ENCODE results near the gene CYBA. TPM values are rescaled to one million over a fixed set of nuclear protein-coding genes. Genes with fewer than 3 reads are reported as not detected.

The CYBA gene
- total and polyA plus RNA-seq, 2 of the 13 experiments (the other 11 are each of a cell fraction or from before 2014, with no cell fraction given) = 196 to 250 TPM

- TF ChIP-seq ZNF691 (CRISPR knock-in tag; IDR thresholded peaks at IDR 0.05; ENCODE audit: borderline replicate concordance, low read depth) (peak; percentile 82; the same call in 1 of the 2 replicates), ZNF816 (CRISPR knock-in tag; IDR thresholded peaks at IDR 0.05; ENCODE audit: borderline replicate concordance) (peak; percentile 4; the same call in 1 of the 2 replicates), ZNF296 (CRISPR knock-in tag; conservative IDR thresholded peaks at IDR 0.05) (no peak), ZNF253 (CRISPR knock-in tag; IDR thresholded peaks at IDR 0.05; ENCODE audit: borderline replicate concordance) (peak; percentile 71), NFE2 (CRISPR knock-in tag; IDR thresholded peaks at IDR 0.05) (no peak), ZNF34 (CRISPR knock-in tag; IDR thresholded peaks at IDR 0.05; ENCODE audit: borderline replicate concordance) (peak; percentile 91; the same call in 1 of the 2 replicates), KLF16 (CRISPR knock-in tag; IDR thresholded peaks at IDR 0.05) (peak in 1 of 2 experiments; percentile 68; a peak in 2 of 4 replicates), PCBP2 (optimal IDR thresholded peaks at IDR 0.05; ENCODE audit: low read depth, low read length, poor library complexity, severe bottlenecking) (no peak), ZNF260 (CRISPR knock-in tag; IDR thresholded peaks at IDR 0.05; ENCODE audit: borderline replicate concordance, low read depth) (no peak), NR2F6 (IDR thresholded peaks at IDR 0.05) (no peak), NR2F6 (CRISPR knock-in tag; IDR thresholded peaks at IDR 0.05) (0 out of 2 replicates have a peak, but pooled peaks have one; percentile 7), ZNF543 (CRISPR knock-in tag; IDR thresholded peaks at IDR 0.05) (peak; percentile 82), ZNF382 (CRISPR knock-in tag; IDR thresholded peaks at IDR 0.05; ENCODE audit: borderline replicate concordance) (no peak), IRF2 (CRISPR knock-in tag; IDR thresholded peaks at IDR 0.05) (peak; percentile 13), ZBTB7A (CRISPR knock-in tag; IDR thresholded peaks at IDR 0.05) (peak; percentile 54; the same call in 1 of the 2 replicates), SOX6 (IDR thresholded peaks at IDR 0.05) (no peak), SOX6 (CRISPR knock-in tag; IDR thresholded peaks at IDR 0.05) (peak; percentile 66; the same call in 1 of the 2 replicates), E2F2 (CRISPR knock-in tag; IDR thresholded peaks at IDR 0.05; ENCODE audit: borderline replicate concordance) (0 out of 2 replicates have a peak, but pooled peaks have one; percentile 30), ZNF496 (CRISPR knock-in tag; IDR thresholded peaks at IDR 0.05; ENCODE audit: insufficient replicate concordance) (no peak), ZNF138 (CRISPR knock-in tag; IDR thresholded peaks at IDR 0.05; ENCODE audit: low read depth) (peak; percentile 45; the same call in 1 of the 2 replicates), FOSL2 (CRISPR knock-in tag; IDR thresholded peaks at IDR 0.05) (no peak), MEIS1 (CRISPR knock-in tag; IDR thresholded peaks at IDR 0.05; ENCODE audit: borderline replicate concordance) (no peak), ZSCAN9 (CRISPR knock-in tag; IDR thresholded peaks at IDR 0.05; ENCODE audit: borderline replicate concordance) (0 out of 2 replicates have a peak, but pooled peaks have one; percentile 58), E2F5 (CRISPR knock-in tag; conservative IDR thresholded peaks at IDR 0.05) (peak; percentile 46; the same call in 1 of the 2 replicates), MED13 (CRISPR knock-in tag; IDR thresholded peaks at IDR 0.05) (no peak), HMG20A (CRISPR knock-in tag; IDR thresholded peaks at IDR 0.05; ENCODE audit: borderline replicate concordance) (no peak), ZNF232 (CRISPR knock-in tag; IDR thresholded peaks at IDR 0.05; ENCODE audit: borderline replicate concordance) (peak; percentile 24; the same call in 1 of the 2 replicates), POLR2A (IDR thresholded peaks at IDR 0.05; ENCODE audit: insufficient read depth in 1 of 2, low read depth in 2 of 2, low read length in 2 of 2) (peak in 1 of 2 experiments; percentile 15; a peak in 2 of 4 replicates), ZNF333 (CRISPR knock-in tag; IDR thresholded peaks at IDR 0.05; ENCODE audit: borderline replicate concordance) (no peak)
Observed at GRCh38 chr16:88686439-88687253, 35.8 kb upstream of the CYBA start, which contains the start of gene SNAI3 (continued).
